SK-N-MC (cell line): ENCODE measurements around the gene PDE4D.

Experiments used
- EZH2 ChIP-seq: fragments of 200-600 bp; sonication (generic); IDR thresholded peaks from one replicate; pipeline ENCODE4 v1.6.1; 2017; ENCODE audit warnings: antibody characterized with exemption
- POLR2AphosphoS5 ChIP-seq: IDR thresholded peaks from 2 replicates; pipeline ENCODE4 v1.6.1; 2012; ENCODE audit warnings: mild to moderate bottlenecking, low read depth, low read length, borderline replicate concordance

DNA sequence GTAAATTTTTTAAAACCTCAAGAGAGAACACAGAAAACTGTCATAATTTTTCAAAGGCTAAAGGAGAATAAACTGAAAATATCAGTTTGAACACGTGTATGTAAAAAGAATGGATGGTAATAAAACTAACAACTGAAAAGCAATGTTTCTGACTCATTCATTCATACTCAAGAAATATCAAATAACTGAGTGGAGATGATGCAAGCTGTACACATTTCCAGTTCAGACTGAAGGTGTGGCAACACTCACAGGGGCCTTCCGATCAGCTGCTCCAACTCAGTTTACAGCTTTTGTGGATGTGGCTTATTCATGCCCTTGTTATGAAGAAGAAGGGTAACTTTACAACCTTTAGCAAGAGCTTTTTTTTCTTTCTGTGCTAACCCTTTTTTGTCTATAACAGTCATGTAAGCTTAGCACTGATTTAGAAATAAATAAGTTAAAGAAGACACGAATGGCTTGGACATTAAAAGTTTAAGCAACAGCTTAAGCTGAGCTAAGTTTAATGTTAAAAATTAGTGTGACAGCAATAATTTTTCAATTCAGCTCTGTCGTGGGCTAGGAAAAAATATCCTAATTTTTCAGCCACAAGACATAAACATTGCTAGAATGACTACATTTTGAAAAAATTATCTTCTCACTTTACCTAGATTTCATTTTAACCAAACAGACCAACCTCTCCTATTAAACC, 857.1 kb downstream of the PDE4D start:
- TF ChIP-seq EZH2 (no peak), POLR2AphosphoS5 (no peak)
